B cell (primary cell): ENCODE measurements around the gene PWWP2B. TPM values are rescaled to one million over a fixed set of nuclear protein-coding genes. Genes with fewer than 3 reads are reported as not detected.
A peak's percentile ranks its signal among the peaks of the same experiment; 100 is the strongest.

ENCODE experiments used
- ATAC-seq: fragments of 200-7000 bp; cut with Tn5 transposase; one replicate; pipeline ENCODE4 v1.10.0; 2021; ENCODE audit warnings: low read depth, mild to moderate bottlenecking, moderate number of reproducible peaks, moderate library complexity
- CTCF ChIA-PET: fragments of 350-600 bp; sonication (Branson Sonifier 250); formaldehyde crosslinking; loops from one replicate; lab custom pipeline; 2021; ENCODE audit warnings: antibody characterized with exemption, inconsistent platforms; lab: Charles Lee
- POLR2A ChIA-PET: fragments of 350-600 bp; sonication (Branson Sonifier 250); formaldehyde crosslinking; loops from one replicate; lab custom pipeline; 2021; ENCODE audit warnings: antibody characterized with exemption; lab: Charles Lee
- DNase-seq: peaks from one replicate; pipeline ENCODE4 v3.0.0; 2013
- H2AFZ ChIP-seq: 2 replicates; pipeline ENCODE4 v1.6.1; 2012; ENCODE audit warnings: mild to moderate bottlenecking, low read depth, low read length; ENCODE audit not compliant: insufficient read depth, poor library complexity, severe bottlenecking
- H3K27ac ChIP-seq, 2 donors: 1 replicate in 1 of 2; 2 replicates in 1 of 2; pipeline ENCODE4 v1.5.1; 2012 to 2013; ENCODE audit warnings: low read length in 2 of 2, mild to moderate bottlenecking in 2 of 2, moderate library complexity in 1 of 2
- H3K27me3 ChIP-seq, 4 experiments: fragments of 200-600 bp in 1 of 4; sonication (generic) in 1 of 4; replicated peaks in 1 of 4; 1 replicate in 2 of 4; 2 replicates in 2 of 4; pipeline versions ENCODE4 v1.6.1 to v1.7.0; 2013 to 2016; ENCODE audit warnings: low read length in 3 of 4, mild to moderate bottlenecking in 2 of 4, mixed read lengths in 1 of 4, moderate library complexity in 1 of 4; ENCODE audit not compliant: insufficient read depth in 4 of 4, control insufficient read depth in 3 of 4; ENCODE audit errors: control extremely low read depth in 1 of 4
- H3K36me3 ChIP-seq, 2 experiments: replicated peaks in 1 of 2; 1 replicate in 1 of 2; 2 replicates in 1 of 2; pipeline versions ENCODE4 v1.6.1 to v1.7.1; 2013; ENCODE audit warnings: low read length in 1 of 2; ENCODE audit not compliant: insufficient read depth in 2 of 2, control insufficient read depth in 1 of 2; ENCODE audit errors: control extremely low read depth in 1 of 2, extremely low read depth in 1 of 2
- H3K4me1 ChIP-seq, 2 donors: fragments of 200-600 bp in 1 of 2; sonication (generic) in 1 of 2; 1 replicate in 1 of 2; 2 replicates in 1 of 2; pipeline versions ENCODE4 v1.5.1 to v1.6.1; 2013 to 2017; ENCODE audit warnings: low read length in 2 of 2; ENCODE audit not compliant: control insufficient read depth in 2 of 2, insufficient read depth in 2 of 2
- H3K4me2 ChIP-seq: replicated peaks from 2 replicates; pipeline ENCODE3; 2012; ENCODE audit warnings: mild to moderate bottlenecking, low read depth, low read length; ENCODE audit not compliant: poor library complexity, severe bottlenecking
- H3K4me3 ChIP-seq, 5 experiments: fragments of 200-600 bp in 1 of 5; sonication (generic) in 1 of 5; 1 replicate in 3 of 5; 2 replicates in 2 of 5; pipeline versions ENCODE4 v1.5.1 to v1.7.0; 2011 to 2016; ENCODE audit warnings: low read length in 4 of 5, mild to moderate bottlenecking in 4 of 5, low read depth in 2 of 5, control low read depth in 1 of 5, moderate library complexity in 1 of 5; ENCODE audit not compliant: insufficient read depth in 1 of 5; ENCODE audit errors: control extremely low read depth in 1 of 5, extremely low read depth in 1 of 5
- H3K79me2 ChIP-seq: fragments of 200-600 bp; sonication (generic); one replicate; pipeline ENCODE4 v1.6.0; 2016; ENCODE audit warnings: low read length; ENCODE audit not compliant: control insufficient read depth, insufficient read depth
- H3K9ac ChIP-seq: fragments of 200-600 bp; sonication (generic); 2 replicates; pipeline ENCODE4 v1.6.1; 2017; ENCODE audit warnings: mild to moderate bottlenecking, low read length, moderate library complexity
- H3K9me3 ChIP-seq, 3 donors: one replicate each; pipeline versions ENCODE4 v1.6.1 to v1.7.1; 2013; ENCODE audit warnings: low read length in 2 of 3; ENCODE audit not compliant: control insufficient read depth in 2 of 3, insufficient read depth in 1 of 3; ENCODE audit errors: control extremely low read depth in 1 of 3
- H4K20me1 ChIP-seq: 2 replicates; pipeline ENCODE4 v1.6.0; 2012; ENCODE audit warnings: mild to moderate bottlenecking, low read length; ENCODE audit not compliant: insufficient read depth, control insufficient read depth, poor library complexity, severe bottlenecking
- H3K27ac Mint-ChIP-seq: one replicate; pipeline ENCODE4 v1.8.0; 2021; ENCODE audit warnings: mixed read lengths
- H3K27me3 Mint-ChIP-seq: one replicate; pipeline ENCODE4 v1.8.0; 2021; ENCODE audit warnings: mixed read lengths
- H3K4me1 Mint-ChIP-seq: one replicate; pipeline ENCODE4 v1.8.0; 2021; ENCODE audit warnings: mixed read lengths
- H3K4me3 Mint-ChIP-seq: one replicate; pipeline ENCODE4 v1.8.0; 2021; ENCODE audit warnings: mixed read lengths
- H3K9me3 Mint-ChIP-seq: one replicate; pipeline ENCODE4 v1.8.0; 2022; ENCODE audit warnings: mixed read lengths; ENCODE audit not compliant: insufficient read depth
- CTCF ChIP-seq: fragments of 200-600 bp; IDR thresholded peaks from one replicate; pipeline ENCODE4 v1.8.0; 2022; ENCODE audit warnings: antibody characterized with exemption, mild to moderate bottlenecking
- EZH2 ChIP-seq: IDR thresholded peaks from 2 replicates; pipeline ENCODE4 v1.6.1; 2012; ENCODE audit warnings: borderline replicate concordance, low read depth, mild to moderate bottlenecking, moderate library complexity, low read length; ENCODE audit not compliant: insufficient read depth, poor library complexity, severe bottlenecking
- WGBS: methylation state at CpG from one replicate; pipeline ENCODE4 v1.1.5; 2013; ENCODE audit warnings: missing lambda C conversion rate; ENCODE audit not compliant: insufficient coverage; 5-methylcytosine and 5-hydroxymethylcytosine counted together
- intact Hi-C: fragments of 100-400 bp; cut with micrococcal nuclease; formaldehyde crosslinking; loops from one replicate; pipeline ENCODE4 v1.10.0; 2022
- polyA plus RNA-seq: library from polyadenylated mRNA; depleted of rRNA; stranded (reverse); fragments of >200 nt; gene quantifications from 2 replicates; pipeline ENCODE4 v1.2.3, GENCODE V29; 2012
- total RNA-seq, 2 donors: library from RNA; stranded (reverse); fragments of 120-200 nt in 1 of 2; gene quantifications; 1 replicate in 1 of 2; 2 replicates in 1 of 2; pipeline versions ENCODE4 v1.2.3 to v1.2.4, GENCODE V29; 2013 to 2022

Gene PWWP2B
- total and polyA plus RNA-seq, 2 donors (not counting 1 experiment from before 2014, with no cell fraction given) = 13.6 to 34.4 TPM

DNA sequence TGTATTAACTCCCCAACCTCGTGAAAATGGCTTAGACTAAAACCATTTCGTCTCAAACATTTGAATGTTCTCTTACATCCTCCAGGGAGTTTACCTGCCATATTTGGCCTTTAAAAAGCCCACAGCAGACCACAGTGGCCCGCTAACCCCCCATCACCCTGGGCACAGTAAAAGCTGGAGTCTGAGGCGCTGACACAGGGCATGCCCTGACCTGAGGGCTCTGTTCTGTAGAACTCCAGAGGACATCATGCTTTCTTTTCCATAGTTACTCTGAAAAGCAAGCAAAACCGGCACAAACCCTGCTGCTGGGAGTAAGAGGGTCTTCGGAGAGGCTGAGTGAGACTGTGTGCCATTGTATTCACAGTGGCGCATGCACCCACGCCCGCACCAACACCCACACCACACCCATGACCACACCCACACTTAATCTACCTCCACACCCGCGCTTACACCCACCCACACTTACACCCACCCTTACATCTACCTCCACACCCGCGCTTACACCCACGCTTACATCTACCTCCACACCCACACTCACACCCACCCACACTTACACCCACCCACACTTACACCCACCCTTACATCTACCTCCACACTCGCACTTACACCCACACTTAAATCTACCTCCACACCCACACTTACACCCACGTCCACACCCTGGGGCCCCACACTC, 32.9 kb upstream of the PWWP2B start:
- ChIA-PET POLR2A (no interaction called here), CTCF (interaction anchor here (1.6 kb wide), 1 partner anchor 11 kb away, joined by 10 read pairs; no protein-coding TSS in a partner anchor)
- Mint-ChIP-seq H3K4me3 (no peak overlapping the region), H3K27me3 (no peaks in the 10 kb centered on the region), H3K9me3 (no peaks in the 10 kb centered on the region), H3K4me1 (no peaks in the 10 kb centered on the region), H3K27ac (no peak overlapping the region)
- Histone ChIP-seq H3K36me3 (peaks cover 0 to 6% of the 10 kb centered on the region in 2 experiments), H3K4me1 (no peaks in the 10 kb centered on the region), H3K4me2 (no peak overlapping the region), H3K27me3 (no peaks in the 10 kb centered on the region), H3K9ac (no peak overlapping the region), H3K79me2 (no peaks in the 10 kb centered on the region), H3K27ac (no peak overlapping the region), H3K4me3 (no peak overlapping the region), H4K20me1 (no peaks in the 10 kb centered on the region), H2AFZ (no peak overlapping the region), H3K9me3 (peaks cover 0 to 7% (median 0%) of the 10 kb centered on the region in 3 donors)
- 56% methylated on average over 15 of the region's 16 CpGs for WGBS
- DNase-seq = no peak
- intact Hi-C loops = no loop called here
- ATAC-seq = peak; percentile 43
- TF ChIP-seq EZH2 (no peak), CTCF (no peak)

DNA sequence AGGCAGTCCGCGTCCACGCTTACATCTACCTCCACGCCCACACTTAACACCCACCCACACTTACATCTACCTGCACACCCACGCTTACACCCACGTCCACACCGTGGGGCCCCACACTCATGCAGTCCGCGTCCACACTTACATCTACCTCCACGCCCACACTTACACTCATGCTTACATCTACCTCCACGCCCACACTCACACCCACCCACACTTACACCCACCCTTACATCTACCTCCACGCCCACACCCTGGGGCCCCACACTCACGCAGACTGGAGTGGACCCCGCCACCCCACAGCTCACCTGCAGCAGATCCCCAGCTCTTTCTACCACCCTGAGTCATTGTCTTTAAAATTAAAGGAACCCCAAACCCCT, 32.4 kb upstream of the PWWP2B start:
- H3K4me1 ChIP-seq = no peaks in the 10 kb centered on the region
- no peak overlapping the region for H3K4me3 Mint-ChIP-seq
- no peaks in the 10 kb centered on the region for H3K27me3 ChIP-seq
- H3K27ac Mint-ChIP-seq = no peak overlapping the region
- H3K27ac ChIP-seq = no peak overlapping the region
- ATAC-seq (no peak), DNase-seq (no peak)
- no peaks in the 10 kb centered on the region for H3K27me3 Mint-ChIP-seq
- no peak overlapping the region for H2AFZ ChIP-seq
- no peaks in the 10 kb centered on the region for H4K20me1 ChIP-seq
- no peaks in the 10 kb centered on the region for H3K79me2 ChIP-seq
- no peaks in the 10 kb centered on the region for H3K9me3 Mint-ChIP-seq
- no peaks in the 10 kb centered on the region for H3K4me1 Mint-ChIP-seq
- H3K4me3 ChIP-seq = no peak overlapping the region
- ChIA-PET POLR2A (no interaction called here), CTCF (no interaction called here)
- no peak overlapping the region for H3K4me2 ChIP-seq
- 87% methylated on average over 13 of the region's 14 CpGs for WGBS
- intact Hi-C loops = no loop called here
- no peak overlapping the region for H3K9ac ChIP-seq
- H3K9me3 ChIP-seq = peaks cover 0 to 7% (median 0%) of the 10 kb centered on the region in 3 donors
- TF ChIP-seq EZH2 (no peak), CTCF (no peak)
- peaks cover 0 to 6% of the 10 kb centered on the region in 2 experiments for H3K36me3 ChIP-seq
